ES-I3 (cell line): ENCODE data around the gene PDIA2.

ENCODE experiments used
- H3K36me3 ChIP-seq: 2 replicates; pipeline ENCODE4 v1.6.1; 2013; ENCODE audit warnings: mild to moderate bottlenecking, low read length, control low read depth, moderate library complexity; ENCODE audit not compliant: insufficient read depth
- H3K4me1 ChIP-seq: 2 replicates; pipeline ENCODE4 v1.6.1; 2013; ENCODE audit warnings: mild to moderate bottlenecking, control low read depth, low read length; ENCODE audit not compliant: insufficient read depth
- H3K9ac ChIP-seq: 2 replicates; pipeline ENCODE4 v1.6.1; 2013; ENCODE audit warnings: low read depth, mild to moderate bottlenecking, low read length, moderate library complexity
- H3K9me3 ChIP-seq: 2 replicates; pipeline ENCODE4 v1.6.1; 2013; ENCODE audit warnings: mild to moderate bottlenecking, low read length, moderate library complexity; ENCODE audit not compliant: control insufficient read depth, insufficient read depth

The PDIA2 gene, protein sequence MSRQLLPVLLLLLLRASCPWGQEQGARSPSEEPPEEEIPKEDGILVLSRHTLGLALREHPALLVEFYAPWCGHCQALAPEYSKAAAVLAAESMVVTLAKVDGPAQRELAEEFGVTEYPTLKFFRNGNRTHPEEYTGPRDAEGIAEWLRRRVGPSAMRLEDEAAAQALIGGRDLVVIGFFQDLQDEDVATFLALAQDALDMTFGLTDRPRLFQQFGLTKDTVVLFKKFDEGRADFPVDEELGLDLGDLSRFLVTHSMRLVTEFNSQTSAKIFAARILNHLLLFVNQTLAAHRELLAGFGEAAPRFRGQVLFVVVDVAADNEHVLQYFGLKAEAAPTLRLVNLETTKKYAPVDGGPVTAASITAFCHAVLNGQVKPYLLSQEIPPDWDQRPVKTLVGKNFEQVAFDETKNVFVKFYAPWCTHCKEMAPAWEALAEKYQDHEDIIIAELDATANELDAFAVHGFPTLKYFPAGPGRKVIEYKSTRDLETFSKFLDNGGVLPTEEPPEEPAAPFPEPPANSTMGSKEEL

GRCh38 chr16:283033-283805 lies at the start of gene PDIA2:
PDIA2 (plus strand) TSS chr16:283164; CDS start chr16:283170, 6 bp downstream.
- Histone ChIP-seq H3K9ac (no peak within 1 kb of the TSS), H3K4me1 (no peaks in the 10 kb centered on the region), H3K36me3 (no peaks in the 10 kb centered on the region), H3K9me3 (no peaks in the 10 kb centered on the region)

DNA sequence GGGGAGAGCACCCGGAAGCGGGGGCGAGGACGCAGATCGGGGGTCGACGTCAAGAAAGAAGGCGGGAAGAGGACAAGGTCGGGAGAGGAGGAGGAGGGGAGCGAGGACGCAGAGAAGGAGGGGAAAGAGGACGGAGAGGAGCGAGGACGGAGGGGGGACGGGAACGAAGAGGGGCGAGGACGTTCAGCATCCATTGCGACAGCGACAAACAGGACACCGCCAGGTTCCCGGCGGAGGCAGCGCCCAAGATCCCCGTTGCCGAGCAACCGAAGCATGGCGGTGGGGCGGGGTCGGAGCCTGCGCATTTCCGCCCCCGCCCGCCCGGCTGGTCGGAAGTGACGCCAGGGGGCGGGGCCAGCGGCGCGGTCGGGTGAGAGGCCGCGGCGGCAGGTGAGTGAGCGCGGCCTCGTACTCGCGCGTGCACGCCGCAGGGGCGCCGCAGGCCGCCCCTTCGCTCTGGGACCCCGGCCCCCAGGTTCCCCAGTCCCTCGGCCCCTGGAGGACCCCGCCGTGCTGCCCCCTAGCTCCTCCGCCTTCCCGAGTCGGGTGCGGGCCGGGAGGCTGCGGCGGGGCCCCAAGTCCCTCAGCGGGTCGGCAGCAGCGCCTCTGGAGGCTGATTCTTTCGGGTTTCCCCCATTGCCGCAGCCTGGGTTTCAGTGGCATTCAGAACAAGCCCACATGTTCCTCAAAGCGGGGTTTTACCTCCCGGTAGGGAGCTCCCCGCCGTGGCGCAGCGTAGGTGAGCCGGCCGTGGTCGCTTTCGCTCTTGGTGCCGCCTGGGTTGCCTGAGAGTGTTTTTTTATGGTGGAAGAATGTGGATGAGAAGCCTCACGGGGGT lies 48.3 kb upstream of the PDIA2 start, which contains the start of gene FAM234A:
Gene FAM234A (plus strand): TSS at position 354 of the 838 bp plus-strand sequence. CDS start 19,593 bp downstream, outside the sequence.
- no peaks in the 10 kb centered on the region for H3K36me3 ChIP-seq
- no peaks in the 10 kb centered on the region for H3K4me1 ChIP-seq
- H3K9me3 ChIP-seq, result no peaks in the 10 kb centered on the region
- H3K9ac ChIP-seq, result peak within 1 kb of the TSS; percentile 96

DNA sequence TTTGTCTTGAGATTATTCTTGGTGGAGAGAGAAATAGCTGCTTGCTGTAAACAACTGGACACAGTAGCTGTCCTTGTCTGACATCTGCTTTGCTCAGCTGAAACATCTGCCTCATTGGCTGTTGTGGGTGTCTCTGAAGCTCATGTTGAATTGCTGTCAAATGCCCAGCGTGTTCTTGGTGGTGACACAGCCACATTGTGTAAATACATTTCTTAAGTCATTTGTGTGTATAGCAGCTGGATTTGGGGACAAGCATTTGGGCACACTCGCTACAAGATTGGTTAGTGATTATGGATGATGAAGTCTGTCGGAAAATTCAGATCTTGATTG lies 43.1 kb upstream of the PDIA2 start:
- H3K4me1 ChIP-seq, result no peaks in the 10 kb centered on the region; the same call in 1 of the 2 replicates

GRCh38 chr16:240559-240958 lies 42.4 kb upstream of the PDIA2 start:
- no peaks in the 10 kb centered on the region; the same call in 1 of the 2 replicates for H3K4me1 ChIP-seq
- H3K9me3 ChIP-seq, result no peaks in the 10 kb centered on the region
- H3K9ac ChIP-seq, result no peak overlapping the region
- no peaks in the 10 kb centered on the region for H3K36me3 ChIP-seq

More for the DNA sequence above, 43.1 kb upstream of the PDIA2 start:
- H3K9ac ChIP-seq, result no peak overlapping the region
- H3K36me3 ChIP-seq, result no peaks in the 10 kb centered on the region
- no peaks in the 10 kb centered on the region for H3K9me3 ChIP-seq

DNA sequence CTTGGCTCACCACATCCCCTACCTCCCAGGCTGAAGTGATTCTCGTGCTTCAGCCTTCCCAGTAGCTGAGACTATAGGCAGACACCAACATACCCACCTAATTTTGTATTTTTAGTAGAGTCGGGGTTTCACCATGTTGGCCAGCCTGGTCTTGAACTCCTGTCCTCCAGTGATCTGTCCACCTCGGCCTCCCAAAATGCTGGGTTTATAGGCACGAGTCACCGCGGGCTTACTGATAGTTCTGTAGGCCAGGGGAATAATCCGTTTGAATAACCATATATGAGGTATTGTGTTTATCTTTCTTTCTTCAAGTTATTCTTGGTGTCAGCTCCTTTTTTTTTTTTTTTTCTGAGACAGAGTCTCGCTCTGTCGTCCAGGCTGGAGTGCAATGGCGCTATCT lies 40.7 kb upstream of the PDIA2 start:
- H3K4me1 ChIP-seq, result no peaks in the 10 kb centered on the region; the same call in 1 of the 2 replicates
- no peak overlapping the region for H3K9ac ChIP-seq
- no peaks in the 10 kb centered on the region for H3K9me3 ChIP-seq
- H3K36me3 ChIP-seq, result no peaks in the 10 kb centered on the region

GRCh38 chr16:243348-243747 lies 39.6 kb upstream of the PDIA2 start:
- no peaks in the 10 kb centered on the region for H3K9me3 ChIP-seq
- H3K36me3 ChIP-seq, result no peaks in the 10 kb centered on the region
- H3K4me1 ChIP-seq, result no peaks in the 10 kb centered on the region; the same call in 1 of the 2 replicates
- H3K9ac ChIP-seq, result no peak overlapping the region

GRCh38 chr16:245105-245504 lies 37.9 kb upstream of the PDIA2 start:
- H3K9me3 ChIP-seq, result no peaks in the 10 kb centered on the region
- H3K9ac ChIP-seq, result no peak overlapping the region
- H3K4me1 ChIP-seq, result no peaks in the 10 kb centered on the region; the same call in 1 of the 2 replicates
- H3K36me3 ChIP-seq, result no peaks in the 10 kb centered on the region

- H3K9ac ChIP-seq, result no peak overlapping the region
- no peaks in the 10 kb centered on the region; the same call in 1 of the 2 replicates for H3K4me1 ChIP-seq
Measured at GRCh38 chr16:247027-247426, 35.9 kb upstream of the PDIA2 start.

DNA sequence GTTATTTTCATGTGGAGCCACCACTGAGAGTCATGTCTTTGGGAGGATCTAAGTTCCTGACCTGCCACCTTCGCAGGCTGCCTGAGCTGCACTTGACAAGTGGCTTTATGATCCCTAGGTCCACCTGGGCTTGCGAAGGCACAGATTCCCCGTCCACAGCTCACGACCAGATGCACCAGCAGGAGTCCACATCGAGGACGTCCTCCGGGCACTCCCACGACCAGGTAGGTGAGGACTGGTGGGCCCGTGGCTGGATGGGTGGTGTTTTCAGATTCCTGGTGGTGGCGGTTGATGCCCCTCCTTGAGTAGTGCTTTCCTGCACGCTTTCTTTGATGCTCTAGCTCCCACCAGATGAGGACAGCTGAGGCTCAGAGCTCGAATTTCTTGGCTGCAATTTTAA lies 33.5 kb upstream of the PDIA2 start:
- no peaks in the 10 kb centered on the region for H3K36me3 ChIP-seq
- no peak overlapping the region for H3K9ac ChIP-seq
- no peaks in the 10 kb centered on the region for H3K4me1 ChIP-seq
- no peaks in the 10 kb centered on the region for H3K9me3 ChIP-seq

More at GRCh38 chr16:247027-247426, 35.9 kb upstream of the PDIA2 start:
- Histone ChIP-seq H3K9me3 (no peaks in the 10 kb centered on the region), H3K36me3 (no peaks in the 10 kb centered on the region)

- H3K4me1 ChIP-seq, result no peaks in the 10 kb centered on the region
- H3K9ac ChIP-seq, result no peak overlapping the region
- H3K9me3 ChIP-seq, result no peaks in the 10 kb centered on the region
- no peaks in the 10 kb centered on the region; the same call in 1 of the 2 replicates for H3K36me3 ChIP-seq
Measured at GRCh38 chr16:252366-253337, 30.3 kb upstream of the PDIA2 start.

GRCh38 chr16:253833-254232 lies 29.1 kb upstream of the PDIA2 start:
- Histone ChIP-seq H3K36me3 (no peaks in the 10 kb centered on the region; the same call in 1 of the 2 replicates), H3K9ac (no peak overlapping the region), H3K4me1 (no peaks in the 10 kb centered on the region), H3K9me3 (no peaks in the 10 kb centered on the region)

DNA sequence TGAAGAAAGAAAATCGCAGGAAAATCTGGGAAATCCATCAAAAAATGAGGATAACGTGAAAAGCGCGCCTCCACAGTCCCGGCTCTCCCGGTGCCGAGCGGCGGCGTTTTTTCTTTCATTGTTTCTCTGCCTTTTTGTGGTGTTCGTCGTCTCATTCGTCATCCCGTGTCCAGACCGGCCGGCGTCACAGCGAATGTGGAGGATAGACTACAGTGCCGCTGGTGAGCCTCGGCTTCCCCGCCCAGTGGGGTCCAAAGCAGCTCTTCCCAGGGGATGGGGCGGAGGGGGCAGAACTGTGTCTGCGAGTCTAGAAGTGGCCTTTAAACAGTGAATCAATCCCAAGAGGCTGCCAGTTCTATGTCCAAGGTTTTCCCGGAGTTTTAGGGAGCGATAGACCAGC lies 28.5 kb upstream of the PDIA2 start:
- H3K9me3 ChIP-seq, result no peaks in the 10 kb centered on the region
- no peaks in the 10 kb centered on the region; the same call in 1 of the 2 replicates for H3K36me3 ChIP-seq
- H3K4me1 ChIP-seq, result no peaks in the 10 kb centered on the region
- H3K9ac ChIP-seq, result no peak overlapping the region

DNA sequence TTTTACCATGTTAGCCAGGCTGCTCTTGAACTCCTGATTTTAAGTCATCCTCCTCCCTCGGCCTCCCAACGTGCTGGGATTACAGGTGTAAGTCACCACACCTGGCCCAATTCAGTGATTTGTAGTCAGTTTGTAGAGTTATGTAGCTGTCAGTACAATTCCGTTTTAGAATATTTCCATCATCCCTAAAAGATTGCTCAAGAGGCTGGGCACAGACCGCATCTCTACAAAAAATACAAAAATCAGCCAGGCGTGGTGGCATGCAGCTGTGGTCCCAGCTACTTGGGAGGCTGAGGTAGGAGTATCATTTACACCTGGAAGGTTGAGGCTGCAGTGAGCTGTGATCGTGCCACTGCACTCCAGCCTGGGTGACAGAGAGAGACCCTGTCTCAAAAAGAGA lies 27.8 kb upstream of the PDIA2 start:
- Histone ChIP-seq H3K9me3 (no peaks in the 10 kb centered on the region), H3K9ac (no peak overlapping the region), H3K36me3 (no peaks in the 10 kb centered on the region; the same call in 1 of the 2 replicates), H3K4me1 (no peaks in the 10 kb centered on the region)
